SK-N-MC (cell line): ENCODE measurements around the gene ERBB4.
"Not testable (repeated sequence)": the region's sequence is repeated elsewhere in the genome, so short reads cannot be mapped to it uniquely, and the experiment has no call there.

Experiments used
- DNase-seq: peaks from one replicate; pipeline ENCODE4 v3.0.0-alpha.2; 2011; ENCODE audit warnings: low read depth, low spot score
- H3K27ac ChIP-seq: fragments of 200-600 bp; sonication (generic); 2 replicates; pipeline ENCODE4 v1.5.1; 2016; ENCODE audit warnings: mixed run types
- H3K36me3 ChIP-seq: fragments of 200-600 bp; sonication (generic); 2 replicates; pipeline ENCODE4 v1.6.1; 2017; ENCODE audit warnings: antibody characterized with exemption, low read length, mixed read lengths; ENCODE audit not compliant: insufficient read depth
- H3K4me3 ChIP-seq: fragments of 200-600 bp; sonication (generic); 2 replicates; pipeline ENCODE4 v1.5.1; 2016
- H3K9ac ChIP-seq: fragments of 200-600 bp; sonication (generic); 2 replicates; pipeline ENCODE4 v1.8.0; 2017; ENCODE audit warnings: mixed run types, mixed read lengths; ENCODE audit not compliant: insufficient read length
- H3K9me3 ChIP-seq: fragments of 200-600 bp; sonication (generic); 2 replicates; pipeline ENCODE4 v1.6.1; 2017; ENCODE audit warnings: low read depth, mild to moderate bottlenecking, antibody characterized with exemption, low read length, moderate library complexity, mixed read lengths
- EZH2 ChIP-seq: fragments of 200-600 bp; sonication (generic); IDR thresholded peaks from one replicate; pipeline ENCODE4 v1.6.1; 2017; ENCODE audit warnings: antibody characterized with exemption
- FOXP2 ChIP-seq: optimal IDR thresholded peaks from 2 replicates; pipeline ENCODE3; 2011; ENCODE audit warnings: mild to moderate bottlenecking, moderate library complexity; ENCODE audit not compliant: insufficient read depth; ENCODE audit errors: extremely low read length, control extremely low read depth
- POLR2AphosphoS5 ChIP-seq: IDR thresholded peaks from 2 replicates; pipeline ENCODE4 v1.6.1; 2012; ENCODE audit warnings: mild to moderate bottlenecking, low read depth, low read length, borderline replicate concordance

The ERBB4 gene

DNA sequence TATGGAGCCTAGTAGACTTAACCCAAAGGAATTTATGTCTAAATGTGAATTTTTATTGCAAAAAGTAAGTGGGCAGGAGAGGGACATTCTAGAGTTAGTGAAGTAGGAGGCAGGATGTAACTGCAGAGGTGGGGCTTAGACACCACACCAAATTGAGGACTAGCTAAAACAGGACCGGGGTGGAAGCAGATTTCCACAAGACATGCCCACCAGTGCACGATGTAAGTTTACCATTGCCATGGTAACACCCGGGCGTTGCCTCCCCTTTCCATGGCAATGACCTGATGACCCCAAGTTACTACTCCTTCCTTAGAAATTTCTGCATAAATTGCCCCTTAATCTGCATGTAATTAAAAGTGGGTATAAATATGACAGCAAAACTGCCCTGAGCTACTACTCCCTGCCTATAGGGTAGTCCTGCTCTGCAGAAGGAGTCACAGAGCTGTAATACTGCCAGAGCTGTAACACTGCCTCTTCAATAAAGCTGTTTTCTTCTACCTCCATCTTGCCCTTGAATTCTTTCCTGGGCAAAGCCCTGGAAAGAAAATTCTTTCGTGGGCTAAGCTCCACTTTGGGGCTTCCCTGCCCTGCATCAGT lies 509.7 kb downstream of the ERBB4 start:
- no peak overlapping the region for H3K4me3 ChIP-seq
- no peak overlapping the region for H3K9ac ChIP-seq
- no peak overlapping the region for H3K27ac ChIP-seq
- DNase-seq, result no peak
- no peak for TF ChIP-seq FOXP2
- no peak for TF ChIP-seq POLR2AphosphoS5
- no peak for TF ChIP-seq EZH2
- H3K36me3 ChIP-seq, result no peaks in the 10 kb centered on the region
- H3K9me3 ChIP-seq, result no peaks in the 10 kb centered on the region

DNA sequence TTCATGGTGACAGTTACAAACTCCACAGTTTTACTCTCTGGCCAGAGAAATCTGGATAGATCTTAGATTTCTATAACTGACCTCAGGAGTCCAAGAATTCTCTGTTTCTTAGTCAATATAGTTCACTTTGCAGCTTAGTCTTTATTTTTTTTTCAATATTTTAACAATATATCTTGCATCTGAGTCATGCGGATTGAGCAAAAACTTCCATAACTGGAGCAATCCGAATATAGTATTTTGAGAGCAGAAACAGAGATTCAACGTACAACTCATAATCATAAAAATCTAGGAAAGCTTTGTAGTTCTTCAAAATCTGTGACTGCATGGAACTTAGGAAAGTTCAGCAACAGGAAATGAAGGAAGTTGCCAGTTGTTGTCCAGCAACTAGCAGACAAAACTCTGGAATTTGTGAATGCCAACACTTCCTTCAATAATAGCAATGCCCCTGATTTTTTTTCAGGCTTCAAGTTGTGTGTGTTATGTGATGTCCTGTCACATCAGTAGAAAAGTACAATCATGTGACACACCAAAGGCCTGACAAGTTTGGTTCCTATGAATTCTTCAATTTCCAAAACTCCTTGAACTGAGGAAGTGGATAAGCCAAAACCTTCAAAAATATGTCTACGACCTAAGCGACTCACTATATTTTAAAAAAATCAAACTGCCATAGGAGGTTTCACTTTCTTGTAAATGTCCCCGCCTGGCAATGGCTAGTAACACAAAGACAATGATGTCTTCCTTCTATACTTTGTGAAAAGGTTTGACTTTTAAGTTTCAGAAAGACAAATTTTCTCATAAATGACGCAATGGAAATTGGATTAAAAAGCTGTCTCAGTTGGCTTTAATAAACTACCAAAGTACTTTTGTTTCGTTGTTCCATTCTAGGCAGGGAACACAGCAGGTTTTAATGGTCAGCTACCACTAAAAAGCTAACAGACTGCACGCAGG lies 510.6 kb downstream of the ERBB4 start:
- Histone ChIP-seq H3K4me3 (no peak overlapping the region), H3K9me3 (no peaks in the 10 kb centered on the region), H3K9ac (no peak overlapping the region), H3K36me3 (no peaks in the 10 kb centered on the region), H3K27ac (no peak overlapping the region)
- DNase-seq, result no peak
- TF ChIP-seq POLR2AphosphoS5, result no peak
- no peak for TF ChIP-seq FOXP2
- no peak for TF ChIP-seq EZH2

DNA sequence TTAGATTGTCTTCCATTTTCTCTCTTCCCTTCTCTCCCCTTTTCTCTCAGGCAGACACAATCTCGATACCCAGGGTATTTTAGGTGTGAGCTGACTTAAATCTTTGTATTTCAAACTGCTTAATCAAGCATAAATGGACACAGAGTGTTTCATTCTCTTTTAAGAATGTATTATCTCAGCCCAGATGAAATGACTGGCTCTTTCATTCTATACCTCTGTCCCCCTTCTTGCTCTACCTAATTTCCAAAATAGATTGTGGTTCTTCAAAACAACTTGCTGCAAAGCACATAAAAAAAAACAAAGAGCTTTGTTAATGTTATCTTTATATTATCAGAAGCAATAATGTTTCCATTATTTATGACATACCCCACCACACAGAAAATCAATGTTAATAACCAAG lies 514.6 kb downstream of the ERBB4 start:
- Histone ChIP-seq H3K27ac (no peak overlapping the region), H3K36me3 (no peaks in the 10 kb centered on the region), H3K4me3 (no peak overlapping the region), H3K9ac (no peak overlapping the region), H3K9me3 (no peaks in the 10 kb centered on the region)
- no peak for DNase-seq
- no peak for TF ChIP-seq POLR2AphosphoS5

DNA sequence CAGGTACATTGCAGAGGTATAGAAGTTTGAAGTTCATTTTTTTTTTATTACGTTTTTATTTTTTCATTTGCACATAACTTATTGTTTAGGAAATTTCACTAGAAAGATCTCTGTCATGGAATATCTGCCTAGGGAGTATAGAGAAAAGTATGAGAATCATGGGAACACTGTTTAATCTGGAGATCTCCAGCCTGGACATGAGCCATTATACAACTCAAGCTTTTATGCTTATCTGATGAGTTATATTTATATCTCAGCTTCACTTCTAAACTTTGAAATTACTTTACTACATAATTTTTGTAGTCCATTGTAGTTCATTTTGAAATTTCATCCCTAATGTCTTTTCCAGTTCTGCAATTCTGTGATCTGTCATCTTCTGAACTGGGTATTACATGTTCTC lies 515.6 kb downstream of the ERBB4 start:
- H3K9me3 ChIP-seq, result no peaks in the 10 kb centered on the region
- H3K27ac ChIP-seq, result no peak overlapping the region
- no peaks in the 10 kb centered on the region for H3K36me3 ChIP-seq
- TF ChIP-seq EZH2 (no peak), POLR2AphosphoS5 (no peak), FOXP2 (no peak)
- no peak overlapping the region for H3K4me3 ChIP-seq
- no peak for DNase-seq
- H3K9ac ChIP-seq, result no peak overlapping the region

DNA sequence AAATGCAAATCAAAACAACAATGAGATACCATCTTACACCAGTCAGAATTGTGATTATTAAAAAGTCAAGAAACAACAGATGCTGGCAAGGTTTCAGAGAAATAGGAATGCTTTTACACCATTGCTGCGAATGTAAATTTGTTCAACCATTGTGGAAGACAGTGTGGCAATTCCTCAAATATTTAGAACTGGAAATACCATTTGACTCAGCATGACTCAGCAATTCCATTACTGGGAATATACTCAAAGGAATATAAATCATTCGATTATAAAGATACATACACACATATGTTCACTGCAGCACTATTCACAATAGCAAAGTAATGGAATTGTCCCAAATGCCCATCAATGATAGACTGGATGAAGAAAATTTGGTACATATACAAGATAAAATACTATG lies 516.7 kb downstream of the ERBB4 start:
- H3K9ac ChIP-seq, result no peak overlapping the region
- H3K27ac ChIP-seq, result no peak overlapping the region
- no peak for DNase-seq
- no peaks in the 10 kb centered on the region for H3K36me3 ChIP-seq
- H3K4me3 ChIP-seq, result no peak overlapping the region
- H3K9me3 ChIP-seq, result no peaks in the 10 kb centered on the region
- TF ChIP-seq FOXP2, result no peak
- TF ChIP-seq EZH2, result no peak
- TF ChIP-seq POLR2AphosphoS5, result no peak

DNA sequence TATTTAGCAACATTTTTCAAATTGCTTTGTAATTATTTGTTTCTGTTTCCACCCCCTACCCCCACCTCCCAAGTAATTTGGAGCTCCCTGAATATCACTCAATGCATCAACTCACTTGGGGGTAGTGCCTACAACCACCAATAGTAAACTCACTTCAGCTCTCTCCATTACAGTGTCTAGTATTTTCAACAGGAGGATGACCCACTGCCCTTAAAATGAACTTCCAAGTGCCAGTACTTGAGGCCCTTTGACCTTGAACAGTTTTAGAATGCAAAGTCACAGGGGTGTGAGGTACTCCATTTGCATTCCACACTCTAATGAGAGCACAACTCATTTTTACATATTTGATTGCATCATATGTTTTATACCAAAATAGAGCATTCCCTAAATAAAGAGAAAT lies 523.0 kb downstream of the ERBB4 start:
- Histone ChIP-seq H3K9me3 (no peaks in the 10 kb centered on the region), H3K36me3 (no peaks in the 10 kb centered on the region), H3K4me3 (no peak overlapping the region), H3K9ac (no peak overlapping the region), H3K27ac (no peak overlapping the region)
- DNase-seq, result no peak
- TF ChIP-seq EZH2, result no peak
- TF ChIP-seq POLR2AphosphoS5, result no peak
- no peak for TF ChIP-seq FOXP2

DNA sequence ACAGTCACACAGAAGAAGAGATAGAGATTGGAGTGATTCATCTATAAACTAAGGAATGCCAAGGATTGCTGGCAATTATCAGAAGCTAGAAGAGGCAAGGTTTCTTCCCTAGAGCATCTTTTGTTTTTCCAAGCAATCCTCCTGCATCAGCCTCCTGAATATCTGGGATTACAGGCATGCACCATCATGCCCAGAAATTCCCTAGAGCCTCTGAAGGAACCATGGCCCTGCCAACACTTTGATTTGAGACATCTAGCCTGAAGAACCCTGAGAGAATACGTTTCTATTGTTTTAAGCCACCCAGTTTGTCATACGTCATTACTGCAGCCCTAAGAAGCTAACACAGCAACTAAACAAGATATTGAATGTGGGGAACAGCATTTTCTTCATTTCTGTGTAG lies 525.0 kb downstream of the ERBB4 start:
- no peaks in the 10 kb centered on the region for H3K9me3 ChIP-seq
- no peak overlapping the region for H3K4me3 ChIP-seq
- no peak for DNase-seq
- no peak overlapping the region for H3K9ac ChIP-seq
- no peaks in the 10 kb centered on the region for H3K36me3 ChIP-seq
- no peak overlapping the region for H3K27ac ChIP-seq
- TF ChIP-seq POLR2AphosphoS5 (no peak), EZH2 (no peak), FOXP2 (no peak)

DNA sequence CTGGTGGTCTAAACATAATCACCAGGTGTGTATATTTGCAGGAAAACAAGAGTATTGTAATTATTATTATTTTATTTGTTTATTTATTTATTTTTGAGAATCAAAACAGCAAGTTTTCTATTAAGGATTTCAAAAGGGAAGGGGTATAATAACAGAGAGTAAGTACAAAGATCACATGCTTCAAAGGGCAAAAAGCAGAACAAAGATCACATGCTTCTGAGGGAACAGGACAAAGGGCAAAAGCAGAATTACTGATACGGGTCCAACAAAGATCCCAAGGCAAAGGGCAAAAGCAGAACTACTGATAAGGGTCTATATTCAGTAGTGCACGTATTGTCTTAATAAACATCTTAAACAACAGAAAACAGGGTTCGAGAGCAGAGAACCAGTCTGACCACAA lies 528.3 kb downstream of the ERBB4 start:
- not testable (repeated sequence) for DNase-seq, H3K4me3 ChIP-seq, H3K9ac ChIP-seq, H3K9me3 ChIP-seq, H3K27ac ChIP-seq, H3K36me3 ChIP-seq

DNA sequence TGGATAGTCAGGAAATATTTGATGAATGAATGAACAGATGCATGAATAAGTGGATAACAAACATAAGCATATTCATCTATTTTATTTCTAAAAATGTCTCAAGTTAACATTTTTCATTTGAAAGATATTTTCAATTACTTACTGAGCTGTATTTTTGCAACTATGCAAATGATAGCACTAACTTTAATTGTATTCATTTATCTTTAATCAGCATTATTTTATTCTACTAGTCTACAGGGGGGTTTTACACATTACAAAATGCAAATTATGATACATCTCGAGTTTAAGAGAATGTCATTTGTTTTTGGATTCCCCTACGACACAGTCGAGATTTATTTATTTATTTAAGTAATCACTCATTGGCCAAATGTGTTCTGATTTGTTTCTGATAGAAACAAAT lies 530.6 kb downstream of the ERBB4 start:
- TF ChIP-seq POLR2AphosphoS5 (no peak), FOXP2 (no peak), EZH2 (no peak)
- DNase-seq, result no peak
- Histone ChIP-seq H3K36me3 (no peaks in the 10 kb centered on the region), H3K27ac (no peak overlapping the region), H3K9ac (no peak overlapping the region), H3K4me3 (no peak overlapping the region), H3K9me3 (no peaks in the 10 kb centered on the region)
